ENCODE measurements around the gene ATG101. TPM values are rescaled to one million over a fixed set of nuclear protein-coding genes. Genes with fewer than 3 reads are reported as not detected.

ATG101 gene
- total RNA-seq, 1 experiment from 2014 or later, result 64.9 TPM

DNA sequence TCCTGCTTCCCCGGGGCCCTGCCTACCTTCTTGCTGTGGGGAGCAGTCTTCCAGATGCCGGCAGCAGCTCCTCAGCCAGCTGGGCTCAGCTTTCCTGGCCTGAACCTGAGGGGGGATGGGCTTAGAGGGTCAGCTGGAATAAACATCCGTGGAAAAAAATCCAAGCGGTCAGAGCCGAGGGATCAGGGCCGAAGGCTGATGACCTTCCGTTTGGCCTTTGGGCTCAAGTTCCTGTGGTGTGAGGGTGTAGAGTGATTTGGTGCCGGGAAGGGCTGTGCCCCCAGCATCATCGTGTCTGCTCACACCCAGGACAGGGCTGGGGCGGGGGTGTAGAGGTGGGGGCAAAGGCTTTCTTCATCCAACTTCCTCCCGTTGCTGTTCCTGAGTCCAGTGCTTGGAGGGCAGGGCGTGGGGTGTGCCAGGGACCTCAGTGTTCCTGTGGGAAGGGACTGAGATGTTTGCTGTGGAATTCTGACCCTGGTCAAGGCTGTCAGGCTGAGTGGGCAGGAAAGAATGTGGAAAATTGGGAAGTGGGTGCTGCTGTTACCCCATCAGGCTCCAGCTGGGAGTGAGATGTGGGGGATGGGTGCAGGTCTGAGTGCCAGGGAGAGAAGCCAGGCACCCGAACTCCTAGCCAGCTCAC, 12.4 kb downstream of the ATG101 start:
- TF ChIP-seq POLR2AphosphoS5 (IDR thresholded peaks at IDR 0.05; ENCODE audit: low read depth, low read length), result no peak
- TF ChIP-seq, protein P1, sequence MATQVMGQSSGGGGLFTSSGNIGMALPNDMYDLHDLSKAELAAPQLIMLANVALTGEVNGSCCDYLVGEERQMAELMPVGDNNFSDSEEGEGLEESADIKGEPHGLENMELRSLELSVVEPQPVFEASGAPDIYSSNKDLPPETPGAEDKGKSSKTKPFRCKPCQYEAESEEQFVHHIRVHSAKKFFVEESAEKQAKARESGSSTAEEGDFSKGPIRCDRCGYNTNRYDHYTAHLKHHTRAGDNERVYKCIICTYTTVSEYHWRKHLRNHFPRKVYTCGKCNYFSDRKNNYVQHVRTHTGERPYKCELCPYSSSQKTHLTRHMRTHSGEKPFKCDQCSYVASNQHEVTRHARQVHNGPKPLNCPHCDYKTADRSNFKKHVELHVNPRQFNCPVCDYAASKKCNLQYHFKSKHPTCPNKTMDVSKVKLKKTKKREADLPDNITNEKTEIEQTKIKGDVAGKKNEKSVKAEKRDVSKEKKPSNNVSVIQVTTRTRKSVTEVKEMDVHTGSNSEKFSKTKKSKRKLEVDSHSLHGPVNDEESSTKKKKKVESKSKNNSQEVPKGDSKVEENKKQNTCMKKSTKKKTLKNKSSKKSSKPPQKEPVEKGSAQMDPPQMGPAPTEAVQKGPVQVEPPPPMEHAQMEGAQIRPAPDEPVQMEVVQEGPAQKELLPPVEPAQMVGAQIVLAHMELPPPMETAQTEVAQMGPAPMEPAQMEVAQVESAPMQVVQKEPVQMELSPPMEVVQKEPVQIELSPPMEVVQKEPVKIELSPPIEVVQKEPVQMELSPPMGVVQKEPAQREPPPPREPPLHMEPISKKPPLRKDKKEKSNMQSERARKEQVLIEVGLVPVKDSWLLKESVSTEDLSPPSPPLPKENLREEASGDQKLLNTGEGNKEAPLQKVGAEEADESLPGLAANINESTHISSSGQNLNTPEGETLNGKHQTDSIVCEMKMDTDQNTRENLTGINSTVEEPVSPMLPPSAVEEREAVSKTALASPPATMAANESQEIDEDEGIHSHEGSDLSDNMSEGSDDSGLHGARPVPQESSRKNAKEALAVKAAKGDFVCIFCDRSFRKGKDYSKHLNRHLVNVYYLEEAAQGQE (IDR thresholded peaks at IDR 0.05; ENCODE audit: insufficient read depth in 1 of 2, low read depth in 2 of 2, low read length in 1 of 2), result no peak
- no peak for TF ChIP-seq TCF7L2 (IDR thresholded peaks at IDR 0.05; ENCODE audit: low read depth, low read length)
- TF ChIP-seq, protein P2, sequence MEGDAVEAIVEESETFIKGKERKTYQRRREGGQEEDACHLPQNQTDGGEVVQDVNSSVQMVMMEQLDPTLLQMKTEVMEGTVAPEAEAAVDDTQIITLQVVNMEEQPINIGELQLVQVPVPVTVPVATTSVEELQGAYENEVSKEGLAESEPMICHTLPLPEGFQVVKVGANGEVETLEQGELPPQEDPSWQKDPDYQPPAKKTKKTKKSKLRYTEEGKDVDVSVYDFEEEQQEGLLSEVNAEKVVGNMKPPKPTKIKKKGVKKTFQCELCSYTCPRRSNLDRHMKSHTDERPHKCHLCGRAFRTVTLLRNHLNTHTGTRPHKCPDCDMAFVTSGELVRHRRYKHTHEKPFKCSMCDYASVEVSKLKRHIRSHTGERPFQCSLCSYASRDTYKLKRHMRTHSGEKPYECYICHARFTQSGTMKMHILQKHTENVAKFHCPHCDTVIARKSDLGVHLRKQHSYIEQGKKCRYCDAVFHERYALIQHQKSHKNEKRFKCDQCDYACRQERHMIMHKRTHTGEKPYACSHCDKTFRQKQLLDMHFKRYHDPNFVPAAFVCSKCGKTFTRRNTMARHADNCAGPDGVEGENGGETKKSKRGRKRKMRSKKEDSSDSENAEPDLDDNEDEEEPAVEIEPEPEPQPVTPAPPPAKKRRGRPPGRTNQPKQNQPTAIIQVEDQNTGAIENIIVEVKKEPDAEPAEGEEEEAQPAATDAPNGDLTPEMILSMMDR (IDR thresholded peaks at IDR 0.05), result no peak
- no peak for TF ChIP-seq SIN3A (IDR thresholded peaks at IDR 0.05; ENCODE audit: borderline replicate concordance, insufficient read depth, low read depth, low read length)
- Histone ChIP-seq H3K4me1 (ENCODE audit: control insufficient read depth, insufficient read depth, low read length) (peaks cover 7% of the 10 kb centered on the region; the same call in 1 of the 2 replicates), H3K27ac (ENCODE audit: low read length) (no peak overlapping the region), H3K27me3 (ENCODE audit: control insufficient read depth, insufficient read depth, low read length) (no peaks in the 10 kb centered on the region), H3K4me3 (ENCODE audit: low read depth in 2 of 2, low read length in 2 of 2) (no peak overlapping the region), H3K36me3 (ENCODE audit: control insufficient read depth, insufficient read depth, low read length) (no peaks in the 10 kb centered on the region), H3K9me3 (ENCODE audit: control insufficient read depth, insufficient read depth, low read depth, low read length) (no peaks in the 10 kb centered on the region)
- ChIA-PET POLR2A (no interaction called here), CTCF (interaction anchor here (0.6 to 3.7 kb wide), 7 partner anchors 11 to 103 kb away, joined by 3 to 47 read pairs (median 4); no protein-coding TSS in a partner anchor)
- intact Hi-C loops (cut with micrococcal nuclease; ENCODE audit: unreplicated experiment) (no loop called here), in situ Hi-C loops (cut with HindIII; ENCODE audit: low pct_unique_long_range_greater_than_20kb, low sequenced_read_pairs) (no loop called here)
- no peak for DNase-seq (ENCODE audit: low read depth, low spot score)
- no TSS peak for BruUV-seq (replicated peaks)
- ATAC-seq, result no peak

DNA sequence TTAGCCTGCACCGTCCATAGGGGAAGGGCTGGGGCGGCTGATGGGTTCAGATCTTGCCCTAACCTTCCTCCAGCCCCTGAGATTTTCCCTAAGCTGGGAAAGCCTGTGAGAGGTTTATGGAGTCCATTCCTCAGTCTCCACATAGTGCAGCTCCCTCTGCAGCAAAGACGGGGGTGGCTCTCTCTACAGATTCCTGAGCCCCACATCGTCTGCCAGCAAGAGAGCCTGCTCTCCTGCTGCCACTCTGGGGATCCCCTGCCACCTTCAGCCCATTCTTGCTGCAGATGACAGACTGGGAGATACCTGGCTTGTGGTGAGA, 12.8 kb downstream of the ATG101 start:
- BruUV-seq (replicated peaks), result no TSS peak

More for the DNA sequence above, 12.8 kb downstream of the ATG101 start:
- Histone ChIP-seq H3K9me3 (ENCODE audit: control insufficient read depth, insufficient read depth, low read depth, low read length) (no peaks in the 10 kb centered on the region), H3K27me3 (ENCODE audit: control insufficient read depth, insufficient read depth, low read length) (no peaks in the 10 kb centered on the region), H3K27ac (ENCODE audit: low read length) (no peak overlapping the region), H3K36me3 (ENCODE audit: control insufficient read depth, insufficient read depth, low read length) (no peaks in the 10 kb centered on the region), H3K4me1 (ENCODE audit: control insufficient read depth, insufficient read depth, low read length) (peaks cover 7% of the 10 kb centered on the region; the same call in 1 of the 2 replicates), H3K4me3 (ENCODE audit: low read depth in 2 of 2, low read length in 2 of 2) (no peak overlapping the region)
- in situ Hi-C loops (cut with HindIII; ENCODE audit: low pct_unique_long_range_greater_than_20kb, low sequenced_read_pairs) (no loop called here), intact Hi-C loops (cut with micrococcal nuclease; ENCODE audit: unreplicated experiment) (no loop called here)
- POLR2A ChIA-PET, result no interaction called here
- TF ChIP-seq POLR2AphosphoS5 (IDR thresholded peaks at IDR 0.05; ENCODE audit: low read depth, low read length) (no peak), TCF7L2 (IDR thresholded peaks at IDR 0.05; ENCODE audit: low read depth, low read length) (no peak), SIN3A (IDR thresholded peaks at IDR 0.05; ENCODE audit: borderline replicate concordance, insufficient read depth, low read depth, low read length) (no peak)
- TF ChIP-seq, protein P1 (IDR thresholded peaks at IDR 0.05; ENCODE audit: insufficient read depth in 1 of 2, low read depth in 2 of 2, low read length in 1 of 2), result no peak
- TF ChIP-seq, protein P2 (IDR thresholded peaks at IDR 0.05), result no peak
- DNase-seq (ENCODE audit: low read depth, low spot score) (no peak), ATAC-seq (peak; percentile 18)
- CTCF ChIA-PET, result interaction anchor here (0.6 to 3.7 kb wide), 7 partner anchors 11 to 104 kb away, joined by 3 to 47 read pairs (median 4); partner anchors contain the start of gene NR4A1
